Middle frontal gyrus (tissue), 1 donor: ENCODE results near the gene TOLLIP.

ENCODE experiments used
- DNase-seq: peaks from one replicate; pipeline ENCODE4 v3.0.0-alpha.2; 2015; ENCODE audit warnings: low spot score; ENCODE audit errors: extremely low spot score

Gene TOLLIP

GRCh38 chr11:1283906-1284305, 25.5 kb downstream of the TOLLIP start:
- DNase-seq = no peak

DNA sequence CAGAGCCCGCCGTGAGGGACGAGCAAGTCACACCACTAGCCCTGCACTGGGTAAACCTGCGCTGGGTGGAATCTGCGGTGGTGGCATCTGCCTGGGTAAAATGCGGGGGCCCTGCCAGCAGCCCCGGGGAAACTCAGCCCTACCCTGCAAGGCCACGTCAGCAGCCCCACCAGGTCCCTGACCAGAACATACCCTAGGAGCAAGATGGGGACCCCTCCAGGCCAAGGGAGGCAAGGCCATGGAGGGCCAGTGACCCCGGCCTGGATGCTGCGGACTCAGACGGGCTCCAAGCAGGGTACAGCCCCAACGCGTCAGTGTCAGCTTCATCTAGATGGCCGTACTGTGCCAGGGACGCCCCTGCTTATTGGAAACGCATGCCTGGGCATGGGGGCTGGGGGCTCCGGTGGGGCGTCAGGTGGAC, 26.3 kb downstream of the TOLLIP start:
- DNase-seq = no peak

DNA sequence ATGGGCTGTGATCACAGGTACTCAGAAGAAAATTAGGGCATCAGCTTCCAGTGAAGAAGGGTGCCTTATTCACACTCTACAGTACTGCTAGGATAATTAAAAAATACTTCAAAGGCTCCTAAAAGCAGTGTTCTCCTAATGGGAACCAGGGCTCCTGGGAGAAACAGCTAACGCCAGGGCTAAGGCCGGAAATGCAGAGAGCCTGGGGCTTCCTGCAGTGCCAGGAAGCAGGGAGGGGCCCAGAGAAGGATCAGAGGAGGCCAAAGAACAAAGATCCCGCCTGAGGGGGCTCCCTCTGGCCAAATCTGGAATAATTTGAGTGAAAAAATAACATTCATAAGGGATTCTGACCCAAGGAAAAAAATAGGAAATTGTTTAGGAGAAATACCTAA, 27.5 kb downstream of the TOLLIP start:
- no peak for DNase-seq

- DNase-seq = no peak
Measured at GRCh38 chr11:1281326-1281973, 28.0 kb downstream of the TOLLIP start.

DNA sequence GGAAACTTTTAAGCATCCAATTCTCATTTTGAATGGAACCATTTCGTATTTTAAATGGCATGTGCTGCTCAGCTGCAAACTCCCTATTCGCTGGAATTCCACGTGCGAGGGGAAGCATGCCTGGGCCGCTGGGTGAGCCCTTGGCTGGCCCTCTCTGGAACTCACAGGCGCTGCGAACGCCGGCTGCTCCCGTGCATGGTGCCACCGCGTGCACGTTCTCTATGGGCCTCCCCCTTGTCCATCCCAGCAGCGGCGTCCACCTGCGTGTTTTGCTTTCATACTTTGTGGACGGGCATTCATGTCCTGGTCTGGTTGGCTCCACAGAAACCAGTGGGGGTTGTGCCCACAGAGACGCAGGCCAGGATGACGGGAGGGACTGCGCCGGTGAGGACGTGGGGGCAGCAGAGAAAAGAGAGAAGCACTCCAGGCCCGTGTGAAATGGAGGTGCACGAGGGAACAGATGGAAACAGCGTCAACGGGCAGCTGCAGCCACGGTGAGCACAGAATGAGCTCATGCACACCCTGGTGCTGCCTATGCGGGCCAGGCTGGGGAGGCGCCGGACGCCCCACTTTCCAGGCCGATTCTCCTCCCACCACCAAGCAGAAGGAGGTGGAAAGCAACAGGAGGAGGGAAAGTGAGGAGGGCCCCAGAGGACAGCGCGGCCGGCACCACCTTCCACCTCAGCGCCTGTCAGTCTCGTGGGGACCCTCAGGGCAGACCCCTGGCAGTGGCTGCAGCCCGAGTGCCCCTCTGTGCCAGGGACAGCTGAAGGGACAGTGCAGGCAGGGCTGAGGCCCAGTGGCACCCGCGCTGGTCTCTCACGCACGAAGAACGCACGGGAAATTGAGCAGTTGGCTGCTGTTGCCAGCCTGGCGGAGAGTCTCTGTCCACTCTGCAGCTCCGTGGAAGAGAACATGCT, 29.1 kb downstream of the TOLLIP start:
- DNase-seq = no peak

DNA sequence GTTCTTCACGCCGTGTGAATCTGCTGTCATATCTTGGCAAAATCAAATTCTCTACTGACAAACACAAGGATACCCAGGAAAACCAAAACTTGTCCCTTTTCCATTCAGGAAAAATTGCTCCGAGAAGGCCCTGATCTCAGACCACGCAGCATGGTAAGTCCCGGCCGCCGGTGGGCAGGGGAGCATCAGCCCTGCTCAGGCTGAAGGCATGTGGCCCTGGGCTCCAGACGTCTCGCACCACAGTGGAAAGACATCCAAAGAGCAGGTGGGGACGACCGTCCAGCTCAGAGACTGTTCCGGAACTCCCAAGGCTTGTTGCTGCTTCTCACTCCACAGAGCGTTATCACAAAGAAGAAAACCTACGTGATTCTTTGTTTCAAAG, 29.8 kb downstream of the TOLLIP start:
- DNase-seq = no peak

DNA sequence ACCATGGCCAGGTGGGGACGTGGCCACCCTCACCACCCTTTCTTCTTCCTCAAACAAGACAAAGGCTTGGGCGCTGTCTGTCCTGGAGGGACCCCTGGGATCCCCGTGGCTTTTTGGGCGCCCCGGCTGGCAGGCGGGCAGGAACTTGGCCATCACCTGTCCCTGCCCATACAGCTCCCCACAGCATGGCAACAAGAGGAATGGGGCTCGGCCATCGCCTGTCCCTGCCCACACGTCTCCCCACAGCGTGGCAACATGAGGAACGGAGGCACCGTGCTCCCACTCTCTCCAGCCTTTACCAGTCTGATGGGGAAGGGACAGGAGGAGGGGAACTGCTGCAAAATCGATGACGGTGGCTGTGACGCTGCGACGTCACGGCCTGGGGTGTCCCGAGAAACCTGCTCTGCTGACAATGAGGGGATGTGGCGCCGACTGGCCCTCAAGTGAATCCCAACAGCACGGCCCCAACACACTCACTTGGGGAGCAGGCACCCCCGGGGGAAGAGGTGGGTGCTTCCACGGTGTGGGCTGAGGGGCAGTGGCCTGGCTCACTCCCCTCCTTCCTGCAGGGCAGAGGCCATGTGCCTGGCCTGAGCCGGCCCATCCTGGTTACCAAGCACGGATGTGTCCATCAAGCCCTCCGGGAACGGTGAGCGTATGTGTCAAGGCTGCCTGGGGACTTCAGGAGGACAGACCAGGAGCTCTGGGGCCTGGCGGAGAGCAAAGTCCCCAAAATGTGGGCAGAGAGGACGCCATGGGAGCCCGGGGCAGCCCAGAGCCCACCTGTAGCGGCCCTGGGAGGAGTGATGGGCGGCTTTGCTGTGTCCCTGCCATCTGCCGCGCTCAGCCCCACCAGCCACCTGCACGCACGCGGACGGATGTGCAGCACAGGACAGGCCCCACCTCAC, 30.4 kb downstream of the TOLLIP start:
- no peak for DNase-seq

- no peak for DNase-seq
Measured at GRCh38 chr11:1277936-1278512, 31.4 kb downstream of the TOLLIP start.

DNA sequence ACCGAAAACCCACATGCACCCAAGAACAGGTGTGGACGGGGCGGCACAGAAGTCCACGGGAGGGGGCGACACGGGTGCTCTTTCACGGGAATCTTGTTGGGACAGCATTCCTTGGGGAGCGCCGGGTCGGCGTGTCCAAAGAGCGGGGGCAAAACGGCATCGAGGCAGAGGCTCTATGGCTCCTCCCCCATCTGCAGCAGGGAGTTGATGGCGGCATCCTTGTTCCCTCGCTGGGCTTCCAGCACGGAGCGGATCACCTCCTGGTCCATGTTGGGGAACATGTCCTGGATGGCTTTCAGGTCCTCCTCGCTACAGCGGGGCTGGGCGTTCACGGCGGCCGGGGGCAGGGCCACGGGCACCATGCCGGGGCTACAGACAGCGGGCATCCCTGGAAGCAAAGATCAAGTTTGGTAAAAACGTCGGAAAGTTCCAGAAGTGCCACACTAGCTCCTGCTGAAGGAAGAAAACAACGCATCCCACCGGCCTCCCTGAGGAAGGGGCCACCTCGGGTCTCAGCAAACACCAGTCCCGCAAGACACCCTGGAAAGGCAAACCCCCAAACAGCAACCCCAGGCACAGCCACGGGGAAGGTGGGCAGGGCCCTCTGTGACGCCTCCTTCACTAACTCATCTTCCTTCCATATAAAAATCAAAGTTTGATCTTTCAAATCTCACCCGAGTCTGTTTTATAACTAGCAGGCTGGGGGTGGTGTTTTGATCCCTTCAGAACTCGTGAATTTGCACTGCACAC, 32.4 kb downstream of the TOLLIP start:
- no peak for DNase-seq

- peak; percentile 67 for DNase-seq
Measured at GRCh38 chr11:1276041-1276790, 33.2 kb downstream of the TOLLIP start.

- DNase-seq = no peak
Measured at GRCh38 chr11:1275021-1275420, 34.4 kb downstream of the TOLLIP start.

DNA sequence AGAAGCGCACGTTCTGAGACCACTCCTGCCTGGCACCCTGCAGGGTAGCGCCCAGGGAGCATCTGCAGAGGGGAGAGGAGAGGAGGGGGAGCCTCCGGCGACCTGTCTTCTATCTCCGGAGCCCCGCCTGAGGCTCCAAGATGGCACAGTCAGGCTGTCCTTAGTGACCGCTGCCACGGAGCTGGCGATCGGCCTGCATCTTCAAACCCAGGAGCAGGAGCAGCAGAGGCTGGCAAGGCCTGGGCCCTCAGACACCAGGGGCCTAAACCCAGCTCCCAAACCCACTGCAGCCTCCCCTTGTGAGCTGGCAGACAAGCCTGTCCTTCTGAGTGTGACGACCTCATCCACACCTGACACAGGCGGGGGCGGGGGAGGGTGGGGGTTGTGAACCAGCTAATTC, 34.9 kb downstream of the TOLLIP start:
- no peak for DNase-seq

DNA sequence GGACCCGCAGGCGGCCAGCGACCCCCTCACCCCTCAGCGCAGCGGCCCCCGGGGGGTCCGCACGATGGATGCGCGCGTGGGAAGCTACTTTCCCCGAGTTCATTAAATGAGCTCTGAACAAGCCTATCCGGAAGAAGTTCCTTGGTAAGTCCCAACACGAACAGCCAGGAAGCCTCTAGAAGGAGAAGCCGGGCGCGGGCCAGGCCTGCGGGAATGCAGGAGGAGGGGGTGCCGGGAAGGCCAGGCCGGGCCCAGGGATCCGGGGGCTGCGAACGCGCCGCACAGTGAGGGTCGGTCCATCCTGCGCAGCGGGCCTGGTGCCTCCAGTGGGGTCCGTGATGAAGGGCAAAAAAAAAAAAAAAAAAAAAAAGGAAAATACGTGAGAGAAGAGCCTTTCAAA, 36.9 kb downstream of the TOLLIP start:
- no peak for DNase-seq

GRCh38 chr11:1271927-1272326, 37.5 kb downstream of the TOLLIP start:
- DNase-seq = no peak

DNA sequence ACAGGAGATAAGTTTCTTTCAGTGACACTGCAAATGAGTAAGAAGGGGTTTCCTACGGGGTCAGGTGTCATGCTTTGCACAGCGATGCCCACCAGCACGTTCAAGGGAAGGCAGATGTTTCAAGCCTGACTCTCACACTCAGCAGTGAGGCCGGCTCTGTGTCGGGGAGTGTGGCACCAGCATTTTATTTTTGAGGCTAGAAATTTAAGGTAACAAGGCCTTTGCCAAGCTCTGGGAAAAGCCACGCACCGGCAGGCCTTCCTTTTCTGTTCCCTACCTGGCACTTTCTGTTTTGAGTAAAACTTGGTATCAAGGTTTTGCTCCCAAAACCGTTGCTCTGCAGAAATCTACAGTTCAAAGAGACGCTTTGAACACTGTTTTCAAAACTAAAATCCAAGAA, 38.0 kb downstream of the TOLLIP start:
- no peak for DNase-seq

DNA sequence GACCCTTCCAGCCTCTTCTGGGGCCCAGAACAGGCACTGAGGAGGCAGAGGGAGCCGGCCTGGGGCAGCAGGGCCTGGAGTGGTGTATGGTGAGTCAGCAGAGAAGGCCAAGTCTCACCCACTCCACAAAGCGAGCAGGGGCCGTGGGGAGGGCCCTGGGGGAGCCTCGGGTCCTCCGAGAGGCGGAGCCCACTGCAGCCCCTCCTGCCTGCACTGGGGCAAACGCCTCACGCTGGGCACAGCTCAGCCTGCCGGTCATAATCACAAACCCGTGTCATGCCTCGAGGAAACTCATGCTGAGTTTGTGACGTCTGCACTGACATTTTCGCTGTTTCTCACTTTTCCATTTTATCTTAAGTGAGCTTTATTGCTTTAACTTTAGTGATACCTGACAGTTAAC, 38.4 kb downstream of the TOLLIP start:
- no peak for DNase-seq

DNA sequence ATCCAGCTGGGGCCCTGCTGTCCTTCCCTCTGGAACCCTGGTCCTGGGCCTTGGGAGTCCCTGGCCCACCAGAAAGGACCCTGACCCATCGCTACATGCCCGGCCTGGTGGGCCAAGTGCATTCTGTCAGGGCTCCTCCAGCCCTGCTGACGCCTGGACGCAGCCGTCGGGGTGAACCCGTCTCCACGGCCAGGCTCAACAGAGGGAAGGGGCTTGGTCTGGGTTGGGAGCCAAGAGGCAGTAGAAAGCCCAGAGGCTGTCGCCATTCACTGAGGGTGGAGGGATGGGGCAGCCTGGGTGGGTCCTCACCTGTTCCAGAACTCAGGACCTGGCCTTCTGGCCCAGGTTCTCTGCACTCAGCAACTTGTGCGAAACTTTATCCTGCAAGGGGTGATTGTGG, 39.0 kb downstream of the TOLLIP start:
- no peak for DNase-seq

GRCh38 chr11:1269957-1270356, 39.5 kb downstream of the TOLLIP start:
- no peak for DNase-seq

GRCh38 chr11:1267441-1268100, 41.9 kb downstream of the TOLLIP start:
- DNase-seq = no peak
